BE2C (cell line): ENCODE results near the gene CCDC12.
A peak's percentile ranks its signal among the peaks of the same experiment; 100 is the strongest.

ENCODE experiments used
- DNase-seq: peaks from one replicate; pipeline ENCODE4 v3.0.0-alpha.2; 2020
- H3K27me3 ChIP-seq: fragments of 250-450 bp; sonication (Bioruptor Pico); 2 replicates; pipeline ENCODE4 v1.5.1; 2020; ENCODE audit warnings: mild to moderate bottlenecking
- H3K36me3 ChIP-seq: fragments of 250-450 bp; sonication (Bioruptor Pico); 2 replicates; pipeline ENCODE4 v1.5.1; 2020; ENCODE audit warnings: mild to moderate bottlenecking
- H3K4me1 ChIP-seq: fragments of 250-450 bp; sonication (Bioruptor Pico); 2 replicates; pipeline ENCODE4 v1.5.1; 2020
- H3K4me3 ChIP-seq: 2 replicates; pipeline ENCODE4 v1.5.1; 2011; ENCODE audit warnings: low read depth, low read length
- H3K9me3 ChIP-seq: fragments of 250-450 bp; sonication (Bioruptor Pico); 2 replicates; pipeline ENCODE4 v1.5.1; 2020
- CTCF ChIP-seq: IDR thresholded peaks from 2 replicates; pipeline ENCODE4 v1.5.1; 2012; ENCODE audit warnings: mild to moderate bottlenecking, low read depth, low read length

The CCDC12 gene

GRCh38 chr3:46883830-46884185, 92.7 kb downstream of the CCDC12 start:
- no peaks in the 10 kb centered on the region for H3K36me3 ChIP-seq
- no peak for DNase-seq
- H3K4me1 ChIP-seq, result no peaks in the 10 kb centered on the region
- no peak for TF ChIP-seq CTCF
- H3K27me3 ChIP-seq, result peaks cover 15% of the 10 kb centered on the region
- no peak overlapping the region for H3K4me3 ChIP-seq
- no peaks in the 10 kb centered on the region for H3K9me3 ChIP-seq

- DNase-seq, result peak; percentile 34
- Histone ChIP-seq H3K4me3 (peak overlapping the region; percentile 51; the same call in 1 of the 2 replicates), H3K36me3 (no peaks in the 10 kb centered on the region), H3K27me3 (peaks cover 15% of the 10 kb centered on the region), H3K9me3 (no peaks in the 10 kb centered on the region), H3K4me1 (no peaks in the 10 kb centered on the region)
- no peak for TF ChIP-seq CTCF
These were observed 93.3 kb downstream of the CCDC12 start for GRCh38 chr3:46883054-46883829.

- no peaks in the 10 kb centered on the region for H3K36me3 ChIP-seq
- no peak for TF ChIP-seq CTCF
- no peaks in the 10 kb centered on the region for H3K4me1 ChIP-seq
- peaks cover 15% of the 10 kb centered on the region for H3K27me3 ChIP-seq
- no peak for DNase-seq
- no peaks in the 10 kb centered on the region for H3K9me3 ChIP-seq
- peak overlapping the region; percentile 51 for H3K4me3 ChIP-seq
These were observed 94.0 kb downstream of the CCDC12 start for GRCh38 chr3:46882377-46883053.

- TF ChIP-seq CTCF, result no peak
- Histone ChIP-seq H3K4me3 (no peak overlapping the region), H3K27me3 (peaks cover 15% of the 10 kb centered on the region), H3K4me1 (no peaks in the 10 kb centered on the region), H3K9me3 (no peaks in the 10 kb centered on the region), H3K36me3 (no peaks in the 10 kb centered on the region)
- no peak for DNase-seq
These were observed 94.8 kb downstream of the CCDC12 start for GRCh38 chr3:46881596-46882376.

GRCh38 chr3:46880884-46881595, 95.5 kb downstream of the CCDC12 start:
- no peak for DNase-seq
- H3K4me1 ChIP-seq, result no peaks in the 10 kb centered on the region
- TF ChIP-seq CTCF, result no peak
- H3K9me3 ChIP-seq, result no peaks in the 10 kb centered on the region
- H3K36me3 ChIP-seq, result no peaks in the 10 kb centered on the region
- peaks cover 15% of the 10 kb centered on the region for H3K27me3 ChIP-seq
- no peak overlapping the region for H3K4me3 ChIP-seq
